ENCODE results near the gene KANK2.
"Not testable (repeated sequence)": the region's sequence is repeated elsewhere in the genome, so short reads cannot be mapped to it uniquely, and the experiment has no call there.

KANK2 gene

GRCh38 chr19:11195681-11196080 lies 1.7 kb downstream of the KANK2 start:
- no peak for DNase-seq

GRCh38 chr19:11194656-11195558 lies 2.4 kb downstream of the KANK2 start:
- DNase-seq: no peak

- no peak for DNase-seq
Measured at GRCh38 chr19:11194173-11194572, 3.2 kb downstream of the KANK2 start.

- no peak for DNase-seq
Measured at GRCh38 chr19:11192957-11193939, 4.1 kb downstream of the KANK2 start.

GRCh38 chr19:11191934-11192333 lies 5.4 kb downstream of the KANK2 start:
- DNase-seq: no peak

GRCh38 chr19:11191273-11191755 lies 6.0 kb downstream of the KANK2 start:
- DNase-seq: no peak

GRCh38 chr19:11190501-11190900 lies 6.8 kb downstream of the KANK2 start:
- no peak for DNase-seq

- no peak for DNase-seq
Measured at GRCh38 chr19:11187441-11187840, 9.9 kb downstream of the KANK2 start.

- no peak for DNase-seq
Measured at GRCh38 chr19:11182994-11183393, 14.4 kb downstream of the KANK2 start.

GRCh38 chr19:11181488-11181887 lies 15.9 kb downstream of the KANK2 start:
- DNase-seq: no peak

- DNase-seq: not testable (repeated sequence)
Measured at GRCh38 chr19:11180975-11181374, 16.4 kb downstream of the KANK2 start.

- DNase-seq: no peak
Measured at GRCh38 chr19:11180346-11180745, 17.0 kb downstream of the KANK2 start.

- no peak for DNase-seq
Measured at GRCh38 chr19:11179716-11180297, 17.5 kb downstream of the KANK2 start.

- not testable (repeated sequence) for DNase-seq
Measured at GRCh38 chr19:11179145-11179465, 18.2 kb downstream of the KANK2 start.

GRCh38 chr19:11177592-11177991 lies 19.8 kb downstream of the KANK2 start:
- no peak for DNase-seq

GRCh38 chr19:11176466-11177193 lies 20.7 kb downstream of the KANK2 start:
- no peak for DNase-seq

- DNase-seq: no peak
Measured at GRCh38 chr19:11175920-11176319, 21.4 kb downstream of the KANK2 start.

GRCh38 chr19:11174336-11174735 lies 23.0 kb downstream of the KANK2 start:
- no peak for DNase-seq

- no peak for DNase-seq
Measured at GRCh38 chr19:11173516-11174155, 23.7 kb downstream of the KANK2 start.

- DNase-seq: no peak
Measured at GRCh38 chr19:11172576-11172975, 24.8 kb downstream of the KANK2 start.

- no peak for DNase-seq
Measured at GRCh38 chr19:11171144-11171543, 26.2 kb downstream of the KANK2 start.
